Body of pancreas (tissue), 4 donors: ENCODE results near the gene IDI1. TPM values are rescaled to one million over a fixed set of nuclear protein-coding genes. Genes with fewer than 3 reads are reported as not detected.
"Not testable (repeated sequence)": the region's sequence is repeated elsewhere in the genome, so short reads cannot be mapped to it uniquely, and the experiment has no call there.

Experiments used
- ATAC-seq: fragments of 150-250 bp; one replicate; pipeline ENCODE4 v1.9.1; 2016
- DNase-seq, 4 donors: peaks; one replicate each; pipeline ENCODE4 v3.0.0-alpha.2; 2019
- H3K27ac ChIP-seq, 4 donors: fragments of 200-600 bp; sonication (generic); 1 replicate in 3 of 4; 2 replicates in 1 of 4; pipeline versions ENCODE4 v1.5.1 to v1.6.1; 2016 to 2019; ENCODE audit warnings: mild to moderate bottlenecking in 1 of 4, mixed read lengths in 1 of 4, moderate library complexity in 1 of 4
- H3K27me3 ChIP-seq, 2 donors: fragments of 200-600 bp; sonication (generic); one replicate each; pipeline ENCODE4 v1.6.0; 2016; ENCODE audit warnings: mild to moderate bottlenecking in 1 of 2
- H3K36me3 ChIP-seq, 2 donors: fragments of 200-600 bp; sonication (generic); replicated peaks in 1 of 2; 2 replicates each; pipeline ENCODE4 v1.5.1; 2016; ENCODE audit warnings: low read depth in 2 of 2; ENCODE audit not compliant: insufficient read depth in 1 of 2
- H3K4me1 ChIP-seq: fragments of 200-600 bp; sonication (generic); one replicate; pipeline ENCODE4 v1.6.0; 2016
- H3K4me3 ChIP-seq, 2 donors: fragments of 200-600 bp; sonication (generic); 1 replicate in 1 of 2; 2 replicates in 1 of 2; pipeline ENCODE4 v1.5.1; 2016 to 2019
- H3K9me3 ChIP-seq, 3 donors: fragments of 200-600 bp; sonication (generic); 1 replicate in 2 of 3; 2 replicates in 1 of 3; pipeline ENCODE4 v1.5.1; 2016
- CTCF ChIP-seq, 7 experiments: fragments of 450-650 bp in 4 of 7; fragments of 200-600 bp in 3 of 7; sonication (generic) in 3 of 7; IDR thresholded peaks; one replicate each; pipeline ENCODE4 v1.5.1; 2016 to 2019; ENCODE audit warnings: antibody characterized with exemption in 7 of 7
- POLR2A ChIP-seq, 3 donors: fragments of 450-650 bp; IDR thresholded peaks; one replicate each; pipeline ENCODE4 v1.6.1; 2016; ENCODE audit warnings: antibody characterized with exemption in 3 of 3, mild to moderate bottlenecking in 2 of 3
- WGBS, 2 donors: methylation state at CpG; one replicate each; pipeline ENCODE4 v1.1.5; 2017; 5-methylcytosine and 5-hydroxymethylcytosine counted together
- intact Hi-C: fragments of 100-400 bp; cut with DNase I; formaldehyde crosslinking; loops from one replicate; pipeline ENCODE4 v1.15.1; 2023
- total RNA-seq, 2 donors: library from RNA; depleted of rRNA; stranded (reverse); fragments of >200 nt; gene quantifications; one replicate each; pipeline ENCODE4 v1.1.0, GENCODE V29; 2016

IDI1 gene
- total RNA-seq, 2 donors from 2014 or later = 15.6 to 20.4 TPM

DNA sequence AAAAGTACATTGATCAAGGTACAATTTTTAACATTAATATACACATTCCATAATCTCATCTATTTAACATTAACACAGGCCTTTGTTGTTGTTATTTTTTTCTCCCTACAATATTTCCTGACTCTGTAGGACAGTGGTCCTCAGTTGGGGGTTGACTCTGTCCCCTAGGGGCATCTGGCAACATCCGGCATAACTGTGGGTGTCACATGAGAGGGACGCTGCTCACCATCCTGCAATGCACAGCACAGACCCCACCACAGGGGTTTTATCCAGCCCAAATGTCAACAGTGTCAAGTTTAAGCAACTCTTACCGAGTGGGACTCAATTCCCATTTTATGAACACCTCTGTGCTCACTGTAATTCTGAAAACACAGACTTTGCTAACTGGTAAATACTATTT lies 8.8 kb downstream of the IDI1 start:
- DNase-seq = no peak
- Histone ChIP-seq H3K9me3 (no peaks in the 10 kb centered on the region), H3K4me1 (peaks cover 11% of the 10 kb centered on the region), H3K36me3 (peaks cover 3 to 16% of the 10 kb centered on the region in 2 donors), H3K27me3 (no peaks in the 10 kb centered on the region), H3K27ac (no peak overlapping the region), H3K4me3 (no peak overlapping the region)
- no peak for TF ChIP-seq POLR2A (IDR thresholded peaks at IDR 0.05)
- no peak for TF ChIP-seq CTCF (IDR thresholded peaks at IDR 0.05)
- WGBS, 2 donors = 82 to 87% methylated on average over 3 of the region's 3 CpGs
- ATAC-seq = no peak
- intact Hi-C loops = no loop called here

GRCh38 chr10:1038769-1039168 lies 10.2 kb downstream of the IDI1 start:
- ATAC-seq, H3K4me1 ChIP-seq, intact Hi-C loops, DNase-seq, H3K27ac ChIP-seq, H3K4me3 ChIP-seq, H3K27me3 ChIP-seq, H3K9me3 ChIP-seq: not testable (repeated sequence)
- peaks cover 3 to 16% of the 10 kb centered on the region in 2 donors for H3K36me3 ChIP-seq
- 90 to 100% methylated on average over 2 to 7 of the region's 20 CpGs for WGBS, 2 donors

DNA sequence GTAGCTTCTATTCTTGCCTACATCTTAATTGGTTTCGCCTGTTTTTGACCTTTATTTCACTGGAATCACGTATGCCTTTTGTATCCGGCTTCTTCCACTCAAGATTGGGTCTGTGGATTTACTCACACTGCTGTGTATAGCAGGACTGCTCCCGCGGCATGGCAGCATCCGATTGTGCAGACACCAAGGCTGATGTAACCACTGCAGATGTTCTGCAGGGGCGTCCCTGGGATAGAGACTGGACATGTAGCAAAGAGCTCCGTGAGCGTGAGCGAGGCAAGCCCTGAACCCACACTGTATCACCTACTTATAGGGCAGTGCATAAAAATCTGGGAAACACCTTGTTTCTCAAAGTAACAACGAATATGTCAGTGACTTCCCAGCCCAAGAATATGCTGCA lies 11.8 kb downstream of the IDI1 start:
- H3K27me3 ChIP-seq = no peaks in the 10 kb centered on the region
- no peak overlapping the region for H3K27ac ChIP-seq
- intact Hi-C loops = no loop called here
- no peaks in the 10 kb centered on the region for H3K9me3 ChIP-seq
- WGBS, 2 donors = 79 to 84% methylated on average over 11 of the region's 11 CpGs
- DNase-seq (no peak), ATAC-seq (no peak)
- H3K4me1 ChIP-seq = no peaks in the 10 kb centered on the region
- H3K36me3 ChIP-seq = peaks cover 3 to 12% of the 10 kb centered on the region in 2 donors
- H3K4me3 ChIP-seq = no peak overlapping the region
- TF ChIP-seq CTCF (IDR thresholded peaks at IDR 0.05) (no peak), POLR2A (IDR thresholded peaks at IDR 0.05) (no peak)

DNA sequence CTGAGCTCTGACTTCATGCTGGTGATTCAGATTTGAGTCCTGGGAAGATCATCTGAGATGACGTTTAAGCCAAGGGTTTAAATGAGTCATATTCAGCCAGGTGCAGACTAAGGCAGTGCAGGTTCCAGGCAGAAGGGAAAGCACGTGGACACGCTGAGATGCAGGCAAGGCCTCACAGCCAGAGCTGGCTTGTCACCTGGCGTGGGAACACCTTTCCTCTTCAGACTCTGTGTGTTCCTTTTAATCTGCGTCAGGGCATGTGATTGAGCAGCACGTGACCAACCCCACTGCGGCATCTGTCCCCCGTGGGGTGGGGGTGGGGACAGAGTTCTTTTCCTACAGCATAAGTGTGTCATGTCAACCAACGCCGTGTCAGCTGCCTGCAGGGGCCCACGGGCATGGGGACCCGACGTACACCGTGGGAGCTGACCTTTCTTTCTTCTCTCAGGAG lies 12.6 kb downstream of the IDI1 start:
- no peak overlapping the region for H3K27ac ChIP-seq
- WGBS, 2 donors = 70 to 85% methylated on average over 13 to 14 of the region's 14 CpGs

DNA sequence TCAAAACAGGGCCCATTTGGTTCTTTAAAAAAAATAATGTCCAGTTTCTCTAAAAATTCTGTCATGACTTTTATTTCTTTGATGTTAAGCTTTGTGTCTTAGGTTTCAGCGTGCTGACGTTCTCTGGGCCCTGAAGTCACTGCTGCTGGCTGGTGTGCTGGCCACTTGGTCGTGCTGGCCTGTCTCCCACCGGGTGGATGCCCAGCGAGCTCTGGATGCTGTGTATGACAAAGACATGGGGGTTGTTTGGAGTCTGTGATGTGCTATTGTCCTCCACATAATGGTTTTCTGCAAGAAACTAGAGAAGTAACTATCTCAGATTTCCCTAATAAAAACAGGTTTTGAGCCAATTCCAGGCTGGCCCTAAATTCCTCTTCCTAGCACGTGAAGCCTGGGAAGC lies 13.7 kb downstream of the IDI1 start:
- WGBS, 2 donors = 78 to 79% methylated on average over 6 of the region's 6 CpGs
- Histone ChIP-seq H3K27me3 (no peaks in the 10 kb centered on the region), H3K4me3 (no peak overlapping the region), H3K4me1 (no peaks in the 10 kb centered on the region), H3K36me3 (peaks cover 0 to 7% of the 10 kb centered on the region in 2 donors), H3K9me3 (no peaks in the 10 kb centered on the region), H3K27ac (no peak overlapping the region)
- ATAC-seq = no peak
- TF ChIP-seq POLR2A (IDR thresholded peaks at IDR 0.05) = no peak
- intact Hi-C loops = no loop called here
- no peak for DNase-seq

More for the DNA sequence above, 12.6 kb downstream of the IDI1 start:
- no peak for TF ChIP-seq CTCF (IDR thresholded peaks at IDR 0.05)
- no peak for TF ChIP-seq POLR2A (IDR thresholded peaks at IDR 0.05)
- H3K36me3 ChIP-seq = peaks cover 3 to 8% of the 10 kb centered on the region in 2 donors
- H3K27me3 ChIP-seq = no peaks in the 10 kb centered on the region
- ATAC-seq (no peak), DNase-seq (no peak)
- H3K4me3 ChIP-seq = no peak overlapping the region
- H3K9me3 ChIP-seq = no peaks in the 10 kb centered on the region
- H3K4me1 ChIP-seq = no peaks in the 10 kb centered on the region
- intact Hi-C loops = no loop called here

GRCh38 chr10:1034758-1035157 lies 14.2 kb downstream of the IDI1 start:
- H3K9me3 ChIP-seq = no peaks in the 10 kb centered on the region
- DNase-seq (no peak), ATAC-seq (no peak)
- 81 to 92% methylated on average over 3 of the region's 3 CpGs for WGBS, 2 donors
- no peaks in the 10 kb centered on the region for H3K27me3 ChIP-seq
- no peak overlapping the region for H3K4me3 ChIP-seq
- H3K36me3 ChIP-seq = peaks cover 0 to 4% of the 10 kb centered on the region in 2 donors
- no peak overlapping the region for H3K27ac ChIP-seq
- TF ChIP-seq CTCF (IDR thresholded peaks at IDR 0.05) (no peak), POLR2A (IDR thresholded peaks at IDR 0.05) (no peak)
- intact Hi-C loops = no loop called here
- H3K4me1 ChIP-seq = no peaks in the 10 kb centered on the region
